H1 (cell line): ENCODE data around the gene SBNO2. TPM values are rescaled to one million over a fixed set of nuclear protein-coding genes. Genes with fewer than 3 reads are reported as not detected.

Source experiments
- CTCF ChIA-PET: fragments of 300-600 bp; sonication (Branson Sonifier 250); formaldehyde crosslinking; loops from one replicate; lab custom pipeline; 2021; ENCODE audit not compliant: partially characterized antibody; lab: Charles Lee
- POLR2A ChIA-PET: fragments of 300-600 bp; sonication (Branson Sonifier 250); formaldehyde crosslinking; loops from one replicate; lab custom pipeline; 2021; ENCODE audit warnings: inconsistent platforms; ENCODE audit not compliant: partially characterized antibody; lab: Charles Lee
- DNase-seq, 2 experiments: peaks; one replicate each; pipeline versions ENCODE4 v3.0.0 to v3.0.0-alpha.2; 2010 to 2022; ENCODE audit warnings: low spot score in 2 of 2, low read depth in 1 of 2, mixed read lengths in 1 of 2
- FAIRE-seq: peaks from 2 replicates; lab custom pipeline; 2011; peaks lifted over from hg19 to GRCh38; lab: Jason Lieb, UNC
- H2AFZ ChIP-seq: 2 replicates; pipeline ENCODE4 v1.8.1; 2012; ENCODE audit warnings: low read length, inconsistent platforms
- H2AK5ac ChIP-seq: 2 replicates; pipeline ENCODE4 v1.6.1; 2013; ENCODE audit warnings: low read depth, low read length
- H2BK120ac ChIP-seq: replicated peaks from 2 replicates; pipeline ENCODE3; 2013; ENCODE audit warnings: low read depth, low read length, inconsistent platforms
- H2BK12ac ChIP-seq: 2 replicates; pipeline ENCODE4 v1.6.1; 2013; ENCODE audit warnings: low read depth, low read length
- H2BK15ac ChIP-seq: 2 replicates; pipeline ENCODE4 v1.6.1; 2013; ENCODE audit warnings: low read length
- H2BK20ac ChIP-seq: 2 replicates; pipeline ENCODE4 v1.6.1; 2013; ENCODE audit warnings: low read length
- H2BK5ac ChIP-seq: 2 replicates; pipeline ENCODE4 v1.6.1; 2013; ENCODE audit warnings: low read depth, low read length
- H3K14ac ChIP-seq: 2 replicates; pipeline ENCODE4 v1.6.1; 2013; ENCODE audit warnings: inconsistent platforms; ENCODE audit not compliant: insufficient read length
- H3K18ac ChIP-seq: 2 replicates; pipeline ENCODE4 v1.6.1; 2013; ENCODE audit warnings: low read length; ENCODE audit errors: extremely low read depth
- H3K23ac ChIP-seq: 2 replicates; pipeline ENCODE4 v1.6.1; 2013; ENCODE audit warnings: inconsistent platforms; ENCODE audit not compliant: insufficient read length
- H3K23me2 ChIP-seq: 2 replicates; pipeline ENCODE4 v1.6.1; 2013; ENCODE audit warnings: low read depth, low read length
- H3K27ac ChIP-seq: 2 replicates; pipeline ENCODE4 v1.6.1; 2011; ENCODE audit warnings: low read depth, low read length, inconsistent platforms
- H3K27me3 ChIP-seq, 4 experiments: replicated peaks in 1 of 4; 1 replicate in 1 of 4; 2 replicates in 3 of 4; pipeline versions ENCODE4 v1.6.1 to v1.8.1; 2011 to 2013; ENCODE audit warnings: low read length in 3 of 4, mild to moderate bottlenecking in 3 of 4, inconsistent platforms in 2 of 4, mixed read lengths in 2 of 4, moderate library complexity in 1 of 4; ENCODE audit not compliant: control insufficient read depth in 3 of 4, insufficient read depth in 3 of 4; ENCODE audit errors: extremely low read depth in 1 of 4
- H3K36me3 ChIP-seq, 4 experiments: 2 replicates each; pipeline versions ENCODE4 v1.6.1 to v1.8.1; 2011 to 2013; ENCODE audit warnings: mild to moderate bottlenecking in 4 of 4, low read length in 3 of 4, moderate library complexity in 2 of 4, control low read depth in 1 of 4, inconsistent platforms in 1 of 4; ENCODE audit not compliant: insufficient read depth in 4 of 4, control insufficient read depth in 2 of 4
- H3K4ac ChIP-seq: replicated peaks from 2 replicates; pipeline ENCODE3; 2013; ENCODE audit warnings: low read length, low read depth, mixed read lengths, inconsistent platforms; ENCODE audit not compliant: insufficient read length
- H3K4me1 ChIP-seq, 4 experiments: replicated peaks in 1 of 4; 1 replicate in 1 of 4; 2 replicates in 3 of 4; pipeline versions ENCODE4 v1.6.1 to v1.8.1; 2011 to 2013; ENCODE audit warnings: low read length in 3 of 4, inconsistent platforms in 2 of 4, mixed read lengths in 1 of 4; ENCODE audit not compliant: insufficient read depth in 4 of 4, control insufficient read depth in 3 of 4
- H3K4me2 ChIP-seq, 2 experiments: 2 replicates each; pipeline versions ENCODE4 v1.6.1 to v1.8.1; 2011 to 2013; ENCODE audit warnings: low read depth in 2 of 2, low read length in 2 of 2, control low read depth in 1 of 2, inconsistent platforms in 1 of 2, mild to moderate bottlenecking in 1 of 2; ENCODE audit not compliant: insufficient read depth in 1 of 2
- H3K4me3 ChIP-seq, 4 experiments: fragments of 200-600, 300-600 bp in 1 of 4; sonication (generic), shearing (Covaris generic), sonication (Bioruptor Twin) in 1 of 4; 2 replicates each; pipeline versions ENCODE4 v1.5.1 to v1.8.1; 2011 to 2016; ENCODE audit warnings: low read length in 4 of 4, low read depth in 3 of 4, control low read depth in 2 of 4, inconsistent platforms in 2 of 4, mild to moderate bottlenecking in 2 of 4, mixed read lengths in 1 of 4, moderate library complexity in 1 of 4; ENCODE audit not compliant: insufficient read depth in 2 of 4; ENCODE audit errors: extremely low read depth in 1 of 4
- H3K56ac ChIP-seq: replicated peaks from 2 replicates; pipeline ENCODE3; 2013; ENCODE audit warnings: low read depth, mild to moderate bottlenecking, mixed read lengths, low read length, inconsistent platforms; ENCODE audit not compliant: insufficient read length
- H3K79me1 ChIP-seq: 2 replicates; pipeline ENCODE4 v1.6.1; 2013; ENCODE audit warnings: low read depth, low read length, control low read depth
- H3K79me2 ChIP-seq, 2 experiments: 2 replicates each; pipeline versions ENCODE4 v1.6.1 to v1.8.1; 2012 to 2013; ENCODE audit warnings: low read length in 2 of 2, mild to moderate bottlenecking in 2 of 2, inconsistent platforms in 1 of 2; ENCODE audit not compliant: insufficient read depth in 2 of 2, control insufficient read depth in 1 of 2
- H3K9ac ChIP-seq, 4 experiments: replicated peaks in 1 of 4; 1 replicate in 1 of 4; 2 replicates in 3 of 4; pipeline versions ENCODE4 v1.6.1 to v1.8.1; 2011 to 2013; ENCODE audit warnings: low read depth in 3 of 4, low read length in 3 of 4, control low read depth in 2 of 4, mild to moderate bottlenecking in 2 of 4, moderate library complexity in 2 of 4, inconsistent platforms in 1 of 4; ENCODE audit errors: extremely low read depth in 1 of 4
- H3K9me3 ChIP-seq, 2 experiments: 2 replicates each; pipeline versions ENCODE4 v1.6.1 to v1.8.1; 2012 to 2013; ENCODE audit warnings: mild to moderate bottlenecking in 2 of 2, moderate library complexity in 2 of 2, control low read depth in 1 of 2, inconsistent platforms in 1 of 2, low read depth in 1 of 2, low read length in 1 of 2, mixed read lengths in 1 of 2; ENCODE audit not compliant: insufficient read depth in 2 of 2
- H4K20me1 ChIP-seq, 2 experiments: replicated peaks in 1 of 2; 2 replicates each; pipeline versions ENCODE3 to v1.8.1; 2011 to 2013; ENCODE audit warnings: inconsistent platforms in 2 of 2, low read length in 2 of 2, mild to moderate bottlenecking in 1 of 2; ENCODE audit not compliant: insufficient read depth in 2 of 2, control insufficient read depth in 1 of 2
- H4K5ac ChIP-seq: 2 replicates; pipeline ENCODE4 v1.6.1; 2013; ENCODE audit warnings: low read length, low read depth, mixed read lengths, inconsistent platforms; ENCODE audit not compliant: insufficient read length
- H4K8ac ChIP-seq: 2 replicates; pipeline ENCODE4 v1.8.0; 2013; ENCODE audit warnings: mild to moderate bottlenecking, moderate library complexity, low read length, inconsistent platforms; ENCODE audit not compliant: insufficient read depth; ENCODE audit errors: extremely low read depth
- H4K91ac ChIP-seq: replicated peaks from 2 replicates; pipeline ENCODE3; 2013; ENCODE audit warnings: low read length, mixed read lengths, inconsistent platforms; ENCODE audit not compliant: insufficient read length
- GTF2F1 ChIP-seq: IDR thresholded peaks from 2 replicates; pipeline ENCODE4 v1.6.1; 2012; ENCODE audit warnings: low read depth, low read length, improper control_type of control experiment, borderline replicate concordance
- HDAC6 ChIP-seq: IDR thresholded peaks from one replicate; pipeline ENCODE4 v1.7.1; 2012; ENCODE audit warnings: low read depth, mild to moderate bottlenecking, inconsistent platforms, low read length, moderate library complexity
- KDM4A ChIP-seq: IDR thresholded peaks from one replicate; pipeline ENCODE4 v1.7.1; 2012; ENCODE audit warnings: low read depth, mild to moderate bottlenecking, moderate library complexity, low read length, inconsistent platforms; ENCODE audit not compliant: severe bottlenecking
- POLR2A ChIP-seq, 2 experiments: IDR thresholded peaks; 1 replicate in 1 of 2; 2 replicates in 1 of 2; pipeline ENCODE4 v1.6.1; 2011; ENCODE audit warnings: low read depth in 2 of 2, low read length in 2 of 2, mild to moderate bottlenecking in 2 of 2; ENCODE audit errors: control extremely low read depth in 1 of 2
- POLR2AphosphoS5 ChIP-seq: IDR thresholded peaks from 2 replicates; pipeline ENCODE4 v1.6.1; 2011; ENCODE audit warnings: low read depth, low read length
- RAD21 ChIP-seq, 2 experiments: IDR thresholded peaks in 1 of 2; conservative IDR thresholded peaks in 1 of 2; 2 replicates each; pipeline ENCODE4 v1.6.1; 2011; ENCODE audit warnings: low read depth in 2 of 2, low read length in 2 of 2, improper control_type of control experiment in 1 of 2, inconsistent platforms in 1 of 2, mild to moderate bottlenecking in 1 of 2, moderate library complexity in 1 of 2
- SIRT6 ChIP-seq: IDR thresholded peaks from one replicate; pipeline ENCODE4 v1.7.1; 2012; ENCODE audit warnings: low read length, inconsistent platforms
- SP1 ChIP-seq: IDR thresholded peaks from 2 replicates; pipeline ENCODE4 v1.6.1; 2011; ENCODE audit warnings: low read depth, low read length
- SP2 ChIP-seq: IDR thresholded peaks from 2 replicates; pipeline ENCODE4 v1.6.1; 2012; ENCODE audit warnings: mild to moderate bottlenecking, low read length, inconsistent platforms
- WGBS, 2 experiments: shearing (Covaris generic) in 1 of 2; methylation state at CpG; one replicate each; pipeline versions ENCODE4 v1.1.6 to v1.1.7; 2013 to 2015; ENCODE audit warnings: low lambda C conversion rate in 2 of 2, mixed read lengths in 2 of 2, inconsistent platforms in 1 of 2, low coverage in 1 of 2, missing lambda C conversion rate in 1 of 2; ENCODE audit not compliant: insufficient replicate concordance in 2 of 2, insufficient coverage in 1 of 2, insufficient read length in 1 of 2; ENCODE audit errors: extremely low coverage in 1 of 2, missing lambda C conversion rate in 1 of 2; 5-methylcytosine and 5-hydroxymethylcytosine counted together
- polyA plus RNA-seq, 7 experiments: library from polyadenylated mRNA; depleted of rRNA in 3 of 7; stranded (reverse) in 5 of 7; unstranded in 2 of 7; fragments of >200 nt in 5 of 7; fragments of 200-250 nt in 2 of 7; gene quantifications; 1 replicate in 5 of 7; 2 replicates in 1 of 7; 4 replicates in 1 of 7; pipeline versions ENCODE4 v1.2.1 to v1.2.3, GENCODE V29; 2011 to 2013; ENCODE audit warnings: missing spikeins in 2 of 7, mixed read lengths in 2 of 7
- total RNA-seq: library from RNA; stranded (reverse); fragmentation: NEBNext Ultra II Directional; extraction: Animal tissue kit (Norgen Biotek cat#: 25700); gene quantifications from 2 replicates; pipeline ENCODE4 v1.2.1, GENCODE V29; 2021
- TF ChIP-seq, protein P1 (sequence below): IDR thresholded peaks from 2 replicates; pipeline ENCODE4 v1.6.1; 2011; ENCODE audit warnings: low read depth, mild to moderate bottlenecking, low read length; ENCODE audit not compliant: insufficient read depth
- TF ChIP-seq, protein P2 (sequence below): IDR thresholded peaks from 2 replicates; pipeline ENCODE4 v1.6.1; 2011; ENCODE audit warnings: low read length, improper control_type of control experiment

Gene SBNO2
- total and polyA plus RNA-seq, 2 of the 8 experiments (the other 6 are each of a cell fraction or from before 2014, with no cell fraction given) = 12.2 to 31.4 TPM

DNA sequence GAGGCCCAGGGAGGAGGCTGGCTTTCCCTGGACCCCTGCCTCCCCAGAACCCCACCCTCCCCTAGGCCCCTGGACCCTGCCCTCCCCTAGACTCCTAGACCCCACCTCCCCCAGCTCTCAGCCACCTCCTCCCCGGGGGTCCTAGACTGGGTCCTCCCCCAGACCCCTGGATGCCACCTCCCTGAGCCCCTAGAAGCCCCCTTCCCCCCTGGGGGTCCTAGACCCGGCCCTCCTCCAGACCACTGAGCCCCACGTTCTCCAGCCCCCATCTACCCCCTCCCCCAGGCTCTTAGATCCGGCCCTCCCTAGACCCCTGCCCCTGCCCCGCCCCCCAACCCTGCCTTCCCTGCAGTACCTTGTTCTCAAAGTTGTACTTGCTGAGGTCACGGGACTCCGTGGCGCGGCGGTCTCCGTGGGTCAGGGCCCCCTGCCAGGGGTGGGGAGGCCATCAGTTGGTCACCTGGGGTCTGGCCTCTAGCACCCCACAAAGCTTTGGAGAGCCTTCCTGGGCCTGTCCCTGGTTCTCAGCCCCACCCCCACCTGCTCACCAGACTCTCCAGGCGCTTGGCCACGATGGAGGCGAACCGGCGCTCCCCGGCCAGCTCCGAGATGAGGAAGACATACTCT, 62.3 kb downstream of the SBNO2 start:
- Histone ChIP-seq H3K4ac (no peak overlapping the region), H3K79me2 (no peaks in the 10 kb centered on the region), H2BK15ac (no peak overlapping the region), H3K36me3 (peaks cover 2 to 35% (median 10%) of the 10 kb centered on the region in 4 experiments; a peak in 5 of 8 replicates), H4K5ac (no peak overlapping the region), H3K4me2 (no peak overlapping the region; a peak in 1 of 4 replicates), H3K18ac (no peak overlapping the region), H3K9ac (no peak overlapping the region), H3K9me3 (no peaks in the 10 kb centered on the region), H3K27me3 (no peaks in the 10 kb centered on the region), H3K27ac (no peak overlapping the region), H4K91ac (no peak overlapping the region), H3K56ac (no peak overlapping the region), H2BK20ac (no peak overlapping the region), H4K8ac (no peak overlapping the region), H2AFZ (no peak overlapping the region), H2BK120ac (no peak overlapping the region), H2BK12ac (no peak overlapping the region), H4K20me1 (peaks cover 5 to 12% of the 10 kb centered on the region in 2 experiments), H2AK5ac (no peak overlapping the region), H3K23me2 (no peaks in the 10 kb centered on the region), H3K14ac (no peak overlapping the region), H3K4me1 (peaks cover 0 to 5% (median 2%) of the 10 kb centered on the region in 4 experiments; a peak in 5 of 7 replicates), H3K79me1 (no peaks in the 10 kb centered on the region), H3K23ac (no peak overlapping the region), H2BK5ac (no peak overlapping the region), H3K4me3 (no peak overlapping the region)
- TF ChIP-seq GTF2F1 (no peak), HDAC6 (no peak), SP1 (no peak), RAD21 (IDR thresholded peaks at IDR 0.05 in 1 of 2, conservative IDR thresholded peaks at IDR 0.05 in 1 of 2; ENCODE audit: low read depth in 2 of 2, low read length in 2 of 2) (no peak), SP2 (no peak), SIRT6 (no peak), KDM4A (no peak), POLR2AphosphoS5 (no peak), POLR2A (IDR thresholded peaks at IDR 0.05; ENCODE audit: control extremely low read depth in 1 of 2, low read depth in 2 of 2, low read length in 2 of 2) (no peak)
- TF ChIP-seq, protein P1, sequence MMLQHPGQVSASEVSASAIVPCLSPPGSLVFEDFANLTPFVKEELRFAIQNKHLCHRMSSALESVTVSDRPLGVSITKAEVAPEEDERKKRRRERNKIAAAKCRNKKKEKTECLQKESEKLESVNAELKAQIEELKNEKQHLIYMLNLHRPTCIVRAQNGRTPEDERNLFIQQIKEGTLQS = no peak
- TF ChIP-seq, protein P2, sequence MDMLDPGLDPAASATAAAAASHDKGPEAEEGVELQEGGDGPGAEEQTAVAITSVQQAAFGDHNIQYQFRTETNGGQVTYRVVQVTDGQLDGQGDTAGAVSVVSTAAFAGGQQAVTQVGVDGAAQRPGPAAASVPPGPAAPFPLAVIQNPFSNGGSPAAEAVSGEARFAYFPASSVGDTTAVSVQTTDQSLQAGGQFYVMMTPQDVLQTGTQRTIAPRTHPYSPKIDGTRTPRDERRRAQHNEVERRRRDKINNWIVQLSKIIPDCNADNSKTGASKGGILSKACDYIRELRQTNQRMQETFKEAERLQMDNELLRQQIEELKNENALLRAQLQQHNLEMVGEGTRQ = no peak
- ChIA-PET POLR2A (interaction anchor here (0.9 to 3.1 kb wide), 5 partner anchors 9 to 117 kb away, joined by 3 to 24 read pairs (median 3); partner anchors contain the start of gene GPX4), CTCF (interaction anchor here (0.6 to 3.7 kb wide), 11 partner anchors 12 to 124 kb away, joined by 3 to 27 read pairs (median 10); no protein-coding TSS in a partner anchor)
- 93% methylated on average over 9 of the region's 18 CpGs; no CpG with 5 or more reads in 1 of the 2 experiments for WGBS, 2 experiments
- no peak for DNase-seq
- FAIRE-seq = no peak
